Measurements from ENCODE around the gene PLEKHM2. TPM values are rescaled to one million over a fixed set of nuclear protein-coding genes. Genes with fewer than 3 reads are reported as not detected.

The PLEKHM2 gene
- total and polyA plus RNA-seq, 4 donors, result 23.9 to 81.7 (median 74.5) TPM

DNA sequence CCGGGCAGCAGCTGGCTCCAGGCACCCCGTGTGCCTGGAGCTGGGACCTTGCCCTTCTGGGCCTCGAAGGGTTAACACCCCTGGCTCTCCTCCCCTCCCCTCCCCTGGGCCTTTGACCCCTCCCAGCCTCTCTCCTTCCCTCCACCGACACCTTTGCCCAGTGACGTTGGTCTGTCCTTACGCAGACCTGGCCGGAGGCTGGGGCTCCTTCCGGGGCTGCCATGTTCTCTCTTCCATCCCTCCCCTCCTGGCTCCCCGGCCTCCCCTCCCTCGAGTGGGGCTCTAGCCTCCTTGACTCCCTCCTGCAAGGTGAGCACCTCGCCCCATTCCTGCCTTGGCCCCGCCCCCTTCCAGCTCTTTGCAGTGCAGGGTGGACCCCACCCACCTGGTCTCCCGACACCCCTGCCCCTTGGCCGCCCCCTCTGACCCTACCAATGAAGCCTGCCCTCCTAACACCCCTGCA lies 58.2 kb downstream of the PLEKHM2 start, which contains the start of gene TMEM82:
Gene TMEM82 (plus strand): TSS at position 161 of the 463 bp plus-strand sequence. CDS start 61 bp downstream, at position 222.
- no peak within 1 kb of the TSS for H3K4me3 ChIP-seq (ENCODE audit: low read length in 2 of 2)
- WGBS, 2 donors, result 48 to 57% methylated on average over 14 of the region's 14 CpGs
- H3K4me1 ChIP-seq (ENCODE audit: control insufficient read depth in 1 of 2, insufficient read depth in 2 of 2, low read length in 2 of 2), result no peaks in the 10 kb centered on the region
- no peaks in the 10 kb centered on the region for H3K9me3 ChIP-seq (ENCODE audit: control insufficient read depth, low read length)
- H3K36me3 ChIP-seq (ENCODE audit: control insufficient read depth in 1 of 2, insufficient read depth in 2 of 2, low read length in 1 of 2), result no peaks in the 10 kb centered on the region
- peak in 1 of 2 donors; percentile 59 for DNase-seq
- no peak for ATAC-seq (ENCODE audit: low FRiP score)
- no peaks in the 10 kb centered on the region for H3K27me3 ChIP-seq (ENCODE audit: control insufficient read depth in 1 of 2, insufficient read depth in 2 of 2, low read length in 1 of 2)
- intact Hi-C loops (cut with DNase I), result no loop called here
- H3K27ac ChIP-seq (ENCODE audit: low read depth in 1 of 2, low read length in 2 of 2), result peak within 1 kb of the TSS in 1 of 2 donors; percentile 9

DNA sequence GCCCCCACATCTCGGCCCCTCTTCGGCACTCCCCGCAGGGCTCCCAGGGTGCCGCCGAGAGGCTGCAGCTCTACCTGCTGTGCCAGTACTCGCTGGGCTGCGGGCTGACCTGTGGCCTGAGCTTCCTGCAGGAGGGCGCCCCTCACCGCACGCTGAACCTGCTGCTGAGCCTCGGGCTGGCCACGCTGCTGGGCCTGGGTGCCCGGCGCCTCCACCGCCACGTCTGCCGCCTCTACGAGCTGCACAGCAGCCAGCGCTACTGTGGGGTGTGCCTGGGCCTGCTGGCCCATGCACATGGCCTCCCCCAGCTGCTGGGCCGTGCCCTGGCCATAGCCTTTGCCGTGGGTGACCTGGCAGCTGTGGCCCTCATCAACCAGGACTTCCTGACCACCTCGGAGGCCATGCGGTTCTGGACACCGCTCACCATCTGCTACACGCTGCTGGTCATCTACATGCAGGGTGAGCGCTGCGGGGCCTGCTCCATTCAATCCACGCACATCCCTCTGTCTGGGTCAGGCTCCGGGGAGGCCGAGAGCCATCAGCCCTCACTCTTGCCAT lies 60.1 kb downstream of the PLEKHM2 start:
- Histone ChIP-seq H3K4me3 (ENCODE audit: low read length in 2 of 2) (no peak overlapping the region), H3K9me3 (ENCODE audit: control insufficient read depth, low read length) (no peaks in the 10 kb centered on the region), H3K4me1 (ENCODE audit: control insufficient read depth in 1 of 2, insufficient read depth in 2 of 2, low read length in 2 of 2) (no peaks in the 10 kb centered on the region), H3K27me3 (ENCODE audit: control insufficient read depth in 1 of 2, insufficient read depth in 2 of 2, low read length in 1 of 2) (no peaks in the 10 kb centered on the region), H3K36me3 (ENCODE audit: control insufficient read depth in 1 of 2, insufficient read depth in 2 of 2, low read length in 1 of 2) (no peaks in the 10 kb centered on the region), H3K27ac (ENCODE audit: low read depth in 1 of 2, low read length in 2 of 2) (no peak overlapping the region)
- intact Hi-C loops (cut with DNase I), result no loop called here
- no peak for ATAC-seq (ENCODE audit: low FRiP score)
- WGBS, 2 donors, result 77 to 82% methylated on average over 28 to 30 of the region's 30 CpGs
- DNase-seq, result no peak

DNA sequence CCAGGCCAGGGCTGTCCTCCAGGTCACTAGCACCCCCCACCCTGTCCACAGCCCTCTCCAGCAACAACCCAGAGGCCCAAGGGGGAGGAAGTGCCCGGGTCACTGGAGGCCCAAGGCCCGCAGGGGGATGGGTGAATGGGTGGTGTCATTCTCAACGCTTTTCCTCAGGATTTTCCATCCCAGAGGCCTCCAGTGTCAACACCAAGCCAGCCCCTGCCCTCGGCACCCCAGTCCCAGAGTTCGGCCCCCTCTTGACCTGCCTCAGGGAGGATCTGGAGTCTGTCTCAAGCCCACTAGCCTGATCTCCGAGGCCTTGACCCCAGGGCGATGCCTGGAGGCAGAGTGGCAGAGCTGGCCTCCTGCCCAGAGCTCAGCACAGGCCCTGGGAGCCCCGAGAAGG lies 63.3 kb downstream of the PLEKHM2 start:
- Histone ChIP-seq H3K36me3 (ENCODE audit: control insufficient read depth in 1 of 2, insufficient read depth in 2 of 2, low read length in 1 of 2) (no peaks in the 10 kb centered on the region), H3K4me1 (ENCODE audit: control insufficient read depth in 1 of 2, insufficient read depth in 2 of 2, low read length in 2 of 2) (no peaks in the 10 kb centered on the region), H3K27ac (ENCODE audit: low read depth in 1 of 2, low read length in 2 of 2) (peak overlapping the region; percentile 49 to 90), H3K27me3 (ENCODE audit: control insufficient read depth in 1 of 2, insufficient read depth in 2 of 2, low read length in 1 of 2) (no peaks in the 10 kb centered on the region), H3K4me3 (ENCODE audit: low read length in 2 of 2) (no peak overlapping the region), H3K9me3 (ENCODE audit: control insufficient read depth, low read length) (no peaks in the 10 kb centered on the region)
- WGBS, 2 donors, result 4 to 10% methylated on average over 8 of the region's 8 CpGs
- ATAC-seq (ENCODE audit: low FRiP score) (no peak), DNase-seq (peak in 1 of 2 donors; percentile 54)
- intact Hi-C loops (cut with DNase I), result loop anchor here in 1 of 2 donors (5.0 kb wide), 1 partner anchor 40 kb away; no protein-coding TSS in a partner anchor

DNA sequence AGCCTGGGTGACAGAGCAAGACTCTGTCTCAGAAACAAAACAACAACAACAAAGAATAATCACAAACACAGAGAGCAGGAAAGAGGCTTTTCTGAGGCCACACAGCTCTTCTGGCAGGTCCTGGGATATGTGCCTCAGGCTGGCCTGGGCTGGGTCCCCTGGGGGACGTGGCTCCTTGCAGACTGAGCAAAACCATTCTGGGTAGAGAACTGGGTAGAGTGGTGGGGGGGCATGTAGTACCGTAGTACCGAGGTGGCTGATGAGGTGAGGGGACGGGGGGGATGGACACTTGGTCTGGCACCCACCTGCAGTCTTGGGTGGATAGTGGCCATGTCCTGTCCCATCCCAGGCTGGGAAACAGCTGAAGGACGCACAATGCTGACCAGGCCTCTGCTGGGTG lies 64.1 kb downstream of the PLEKHM2 start:
- Histone ChIP-seq H3K36me3 (ENCODE audit: control insufficient read depth in 1 of 2, insufficient read depth in 2 of 2, low read length in 1 of 2) (no peaks in the 10 kb centered on the region), H3K4me1 (ENCODE audit: control insufficient read depth in 1 of 2, insufficient read depth in 2 of 2, low read length in 2 of 2) (no peaks in the 10 kb centered on the region), H3K9me3 (ENCODE audit: control insufficient read depth, low read length) (no peaks in the 10 kb centered on the region), H3K27ac (ENCODE audit: low read depth in 1 of 2, low read length in 2 of 2) (peak overlapping the region; percentile 83 to 84), H3K4me3 (ENCODE audit: low read length in 2 of 2) (no peak overlapping the region), H3K27me3 (ENCODE audit: control insufficient read depth in 1 of 2, insufficient read depth in 2 of 2, low read length in 1 of 2) (no peaks in the 10 kb centered on the region)
- ATAC-seq (ENCODE audit: low FRiP score) (no peak), DNase-seq (no peak)
- 17 to 18% methylated on average over 5 of the region's 5 CpGs for WGBS, 2 donors
- intact Hi-C loops (cut with DNase I), result loop anchor here in 1 of 2 donors (5.0 kb wide), 1 partner anchor 39 kb away; no protein-coding TSS in a partner anchor

DNA sequence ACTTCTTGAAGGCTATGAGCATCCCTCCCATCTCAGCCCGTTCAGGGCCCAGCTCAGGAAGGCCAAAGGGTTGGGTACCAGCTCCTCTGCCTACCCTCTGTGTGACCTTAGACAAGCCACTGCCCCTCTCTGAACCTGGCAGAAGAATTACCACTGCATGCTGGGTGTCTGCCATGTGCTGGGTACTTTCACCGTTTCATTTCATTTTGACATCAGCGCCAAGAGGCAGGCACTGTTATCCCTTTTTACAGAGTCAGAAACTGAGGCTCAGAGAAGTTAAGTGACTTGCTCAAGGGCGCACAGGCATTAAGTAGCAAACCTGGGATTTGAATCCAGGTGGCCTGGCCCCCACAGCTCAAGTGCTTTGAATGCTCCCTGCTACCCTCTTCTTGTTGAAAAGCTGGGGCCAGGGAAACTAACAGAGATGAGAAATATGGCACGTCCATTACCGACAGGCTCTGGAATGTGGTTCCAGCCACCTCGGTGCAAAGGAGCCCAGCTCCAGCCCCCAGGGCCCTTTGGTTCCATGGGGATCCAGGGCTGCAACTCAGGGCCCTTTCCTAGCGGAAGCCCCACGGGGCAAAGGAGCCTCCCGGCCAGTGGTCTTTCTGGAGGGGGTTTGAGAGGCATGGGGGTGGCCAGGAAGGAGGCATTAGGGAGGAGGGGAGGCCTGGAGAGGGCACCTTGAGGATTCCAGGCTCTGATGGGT lies 64.7 kb downstream of the PLEKHM2 start:
- Histone ChIP-seq H3K9me3 (ENCODE audit: control insufficient read depth, low read length) (no peaks in the 10 kb centered on the region), H3K4me3 (ENCODE audit: low read length in 2 of 2) (no peak overlapping the region), H3K27ac (ENCODE audit: low read depth in 1 of 2, low read length in 2 of 2) (peak overlapping the region; percentile 83 to 84), H3K4me1 (ENCODE audit: control insufficient read depth in 1 of 2, insufficient read depth in 2 of 2, low read length in 2 of 2) (no peaks in the 10 kb centered on the region), H3K36me3 (ENCODE audit: control insufficient read depth in 1 of 2, insufficient read depth in 2 of 2, low read length in 1 of 2) (no peaks in the 10 kb centered on the region), H3K27me3 (ENCODE audit: control insufficient read depth in 1 of 2, insufficient read depth in 2 of 2, low read length in 1 of 2) (no peaks in the 10 kb centered on the region)
- intact Hi-C loops (cut with DNase I), result loop anchor here in 1 of 2 donors (5.0 kb wide), 1 partner anchor 38 kb away; no protein-coding TSS in a partner anchor
- DNase-seq, result no peak
- ATAC-seq (ENCODE audit: low FRiP score), result no peak
- WGBS, 2 donors, result 16 to 18% methylated on average over 10 of the region's 10 CpGs

DNA sequence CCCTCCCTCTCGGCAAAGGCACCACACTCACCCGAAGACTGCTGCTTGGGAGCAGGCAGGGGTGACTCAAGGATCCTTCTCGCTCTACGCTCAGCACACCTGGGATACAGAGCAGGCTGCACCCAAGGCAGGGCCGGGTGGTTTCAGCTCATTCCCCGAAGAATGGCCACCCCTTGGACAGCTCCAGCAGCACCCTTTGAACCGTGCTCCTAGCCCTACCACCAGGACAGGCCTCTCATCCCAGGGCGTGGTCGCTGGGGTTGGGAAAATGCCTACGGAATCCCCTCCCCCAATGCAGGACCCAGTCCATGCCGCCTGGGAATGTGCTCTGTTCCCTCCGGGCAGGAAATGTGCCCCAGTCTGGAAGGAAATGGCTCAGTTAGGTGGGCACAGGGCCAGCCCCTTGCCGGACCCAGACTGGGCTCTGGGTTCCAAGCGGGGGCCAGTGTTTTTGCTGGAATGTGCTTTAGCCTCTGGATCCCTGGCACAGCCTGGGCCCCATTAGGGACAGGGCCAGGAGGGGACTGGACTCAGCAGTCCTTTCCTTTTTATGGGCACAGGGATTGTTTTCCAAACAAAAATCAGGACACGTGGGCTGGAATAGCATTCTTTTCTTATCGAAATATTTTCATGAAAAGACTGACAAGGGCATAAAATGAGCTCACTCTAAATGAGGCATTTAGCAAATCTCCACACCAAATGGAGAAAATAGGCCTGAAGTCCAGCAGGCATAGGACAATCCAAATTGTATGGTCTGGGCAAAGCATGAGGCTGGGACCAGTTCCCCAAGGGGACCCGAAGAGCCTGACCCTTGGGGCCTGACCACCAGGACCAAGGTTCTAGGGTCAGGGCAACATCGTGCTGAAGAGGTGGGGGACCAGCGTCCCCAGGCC lies 65.5 kb downstream of the PLEKHM2 start:
- H3K27me3 ChIP-seq (ENCODE audit: control insufficient read depth in 1 of 2, insufficient read depth in 2 of 2, low read length in 1 of 2), result no peaks in the 10 kb centered on the region
- H3K27ac ChIP-seq (ENCODE audit: low read depth in 1 of 2, low read length in 2 of 2), result peak overlapping the region; percentile 83 to 97
- H3K36me3 ChIP-seq (ENCODE audit: control insufficient read depth in 1 of 2, insufficient read depth in 2 of 2, low read length in 1 of 2), result no peaks in the 10 kb centered on the region
- DNase-seq (peak; percentile 96 to 97), ATAC-seq (ENCODE audit: low FRiP score) (peak; percentile 87)
- H3K9me3 ChIP-seq (ENCODE audit: control insufficient read depth, low read length), result no peaks in the 10 kb centered on the region
- 3 to 6% methylated on average over 19 of the region's 19 CpGs for WGBS, 2 donors
- no peaks in the 10 kb centered on the region for H3K4me1 ChIP-seq (ENCODE audit: control insufficient read depth in 1 of 2, insufficient read depth in 2 of 2, low read length in 2 of 2)
- no peak overlapping the region for H3K4me3 ChIP-seq (ENCODE audit: low read length in 2 of 2)
- intact Hi-C loops (cut with DNase I), result loop anchor here in 1 of 2 donors (5.0 kb wide), 1 partner anchor 38 kb away; no protein-coding TSS in a partner anchor

DNA sequence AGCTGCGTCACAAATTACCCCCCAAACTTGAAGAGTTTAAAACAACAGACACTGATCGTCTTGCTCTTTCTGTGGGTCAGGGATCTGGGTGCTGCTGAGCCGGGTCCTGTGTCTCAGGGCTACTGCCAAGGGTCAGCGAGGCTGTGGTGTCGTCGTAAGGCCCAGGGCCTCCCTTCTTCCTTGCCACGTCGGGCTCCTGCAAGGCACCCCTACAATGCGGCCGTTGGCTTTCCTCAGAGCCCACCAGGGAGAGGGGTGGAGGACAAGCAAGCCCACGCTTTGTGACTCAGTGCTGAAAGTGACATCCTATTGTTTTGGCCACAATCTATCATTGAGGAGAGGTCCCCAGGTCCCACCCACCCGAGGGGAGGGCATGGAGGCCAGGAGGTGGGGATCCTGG lies 66.8 kb downstream of the PLEKHM2 start:
- ATAC-seq (ENCODE audit: low FRiP score) (no peak), DNase-seq (no peak)
- no peak overlapping the region for H3K4me3 ChIP-seq (ENCODE audit: low read length in 2 of 2)
- no peaks in the 10 kb centered on the region for H3K27me3 ChIP-seq (ENCODE audit: control insufficient read depth in 1 of 2, insufficient read depth in 2 of 2, low read length in 1 of 2)
- H3K27ac ChIP-seq (ENCODE audit: low read depth in 1 of 2, low read length in 2 of 2), result peak overlapping the region; percentile 34 to 64
- H3K36me3 ChIP-seq (ENCODE audit: control insufficient read depth in 1 of 2, insufficient read depth in 2 of 2, low read length in 1 of 2), result no peaks in the 10 kb centered on the region
- intact Hi-C loops (cut with DNase I), result no loop called here
- 75 to 78% methylated on average over 12 of the region's 12 CpGs for WGBS, 2 donors
- no peaks in the 10 kb centered on the region for H3K9me3 ChIP-seq (ENCODE audit: control insufficient read depth, low read length)
- no peaks in the 10 kb centered on the region for H3K4me1 ChIP-seq (ENCODE audit: control insufficient read depth in 1 of 2, insufficient read depth in 2 of 2, low read length in 2 of 2)

DNA sequence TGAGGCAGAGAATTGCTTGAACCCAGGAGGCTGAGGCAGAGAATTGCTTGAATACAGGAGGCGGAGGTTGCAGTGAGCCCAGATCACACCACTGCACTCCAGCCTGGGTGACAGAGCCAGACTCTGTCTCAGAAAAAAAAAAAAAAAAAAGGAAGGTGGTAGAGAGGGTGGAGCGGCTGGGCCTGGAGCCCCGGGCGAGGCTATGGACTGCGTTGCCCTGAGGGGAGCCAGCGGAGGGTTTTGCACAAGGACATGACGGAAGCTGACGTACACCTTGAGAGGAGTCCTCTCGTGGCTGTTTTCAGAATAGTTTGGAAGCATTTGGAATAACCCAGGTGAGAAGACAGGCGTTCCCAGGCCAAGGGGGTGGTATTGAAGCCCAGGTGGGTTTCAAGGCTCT lies 67.6 kb downstream of the PLEKHM2 start:
- Histone ChIP-seq H3K9me3 (ENCODE audit: control insufficient read depth, low read length) (no peaks in the 10 kb centered on the region), H3K36me3 (ENCODE audit: control insufficient read depth in 1 of 2, insufficient read depth in 2 of 2, low read length in 1 of 2) (no peaks in the 10 kb centered on the region), H3K27ac (ENCODE audit: low read depth in 1 of 2, low read length in 2 of 2) (peak overlapping the region; percentile 16 to 85), H3K4me3 (ENCODE audit: low read length in 2 of 2) (no peak overlapping the region), H3K4me1 (ENCODE audit: control insufficient read depth in 1 of 2, insufficient read depth in 2 of 2, low read length in 2 of 2) (no peaks in the 10 kb centered on the region), H3K27me3 (ENCODE audit: control insufficient read depth in 1 of 2, insufficient read depth in 2 of 2, low read length in 1 of 2) (no peaks in the 10 kb centered on the region)
- intact Hi-C loops (cut with DNase I), result no loop called here
- peak in 1 of 2 donors; percentile 71 for DNase-seq
- 12 to 20% methylated on average over 10 of the region's 10 CpGs for WGBS, 2 donors
- no peak for ATAC-seq (ENCODE audit: low FRiP score)

All from aorta (tissue), 5 donors.